ENCODE measurements around the gene ERP27.

GRCh38 chr12:14911131-14911530 is 27.2 kb downstream of the ERP27 start:
- TF ChIP-seq SUZ12 (IDR thresholded peaks at IDR 0.05; ENCODE audit: extremely low read depth, insufficient read depth, insufficient read length), result no peak
- TF ChIP-seq YY1 (IDR thresholded peaks at IDR 0.05; ENCODE audit: insufficient read depth, insufficient read length), result no peak

All from NT2/D1 (cell line).